ENCODE measurements around the gene NVL. TPM values are rescaled to one million over a fixed set of nuclear protein-coding genes. Genes with fewer than 3 reads are reported as not detected.

Gene NVL
- total and polyA plus RNA-seq, 2 of the 8 experiments (the other 6 are each of a cell fraction or from before 2014, with no cell fraction given): 22.7 to 45.8 TPM

DNA sequence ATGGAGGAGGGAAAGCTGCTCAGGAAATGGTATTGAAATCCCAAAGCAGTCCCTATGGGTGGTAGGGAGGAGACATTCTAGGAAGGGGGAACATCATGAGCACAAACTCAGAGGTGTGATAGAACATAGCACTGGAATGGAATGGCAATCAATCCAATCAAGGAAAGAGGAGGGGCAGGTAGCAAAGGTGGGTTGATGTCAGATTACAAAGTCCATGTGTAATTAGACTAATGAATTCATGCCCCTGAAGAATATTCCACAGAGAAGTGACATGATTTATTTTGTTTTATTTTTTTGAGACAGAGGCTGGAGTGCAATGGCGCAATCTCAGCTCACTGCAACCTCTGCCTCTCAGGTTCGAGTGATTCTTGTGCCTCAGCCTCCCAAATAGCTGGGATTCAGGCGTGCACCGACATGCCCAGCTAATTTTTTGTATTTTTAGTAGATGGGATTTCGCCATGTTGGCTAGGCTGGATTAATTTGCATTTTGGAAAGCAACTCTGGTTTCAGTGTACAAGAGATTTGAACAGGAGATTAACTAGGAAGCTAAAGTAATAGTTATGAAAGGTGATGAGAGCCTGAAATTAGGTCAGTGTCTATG lies 110.9 kb downstream of the NVL start:
- FAIRE-seq: no peak
- Histone ChIP-seq H2AFZ (ENCODE audit: low read length) (no peak overlapping the region), H3K18ac (ENCODE audit: extremely low read depth, low read length) (no peak overlapping the region), H2BK12ac (ENCODE audit: low read depth, low read length) (no peak overlapping the region), H3K4me1 (replicated peaks in 1 of 4; ENCODE audit: control insufficient read depth in 3 of 4, insufficient read depth in 4 of 4, low read length in 3 of 4) (peaks cover 0 to 7% (median 2%) of the 10 kb centered on the region in 4 experiments; a peak in 2 of 7 replicates), H3K79me1 (ENCODE audit: low read depth, low read length) (no peaks in the 10 kb centered on the region), H3K27ac (ENCODE audit: low read depth, low read length) (no peak overlapping the region), H2BK120ac (replicated peaks; ENCODE audit: low read depth, low read length) (no peak overlapping the region), H2BK15ac (ENCODE audit: low read length) (no peak overlapping the region), H2BK20ac (ENCODE audit: low read length) (no peak overlapping the region), H4K5ac (ENCODE audit: insufficient read length, low read depth, low read length) (no peak overlapping the region), H3K4me3 (ENCODE audit: extremely low read depth in 1 of 4, insufficient read depth in 2 of 4, low read depth in 3 of 4, low read length in 4 of 4) (no peak overlapping the region), H3K4ac (replicated peaks; ENCODE audit: insufficient read length, low read depth, low read length) (no peak overlapping the region), H3K56ac (replicated peaks; ENCODE audit: insufficient read length, low read depth, low read length) (no peak overlapping the region), H3K23me2 (ENCODE audit: low read depth, low read length) (no peaks in the 10 kb centered on the region), H3K23ac (ENCODE audit: insufficient read length) (no peak overlapping the region), H4K8ac (ENCODE audit: extremely low read depth, insufficient read depth, low read length) (no peak overlapping the region), H2AK5ac (ENCODE audit: low read depth, low read length) (no peak overlapping the region), H3K14ac (ENCODE audit: insufficient read length) (no peak overlapping the region), H3K36me3 (ENCODE audit: control insufficient read depth in 2 of 4, insufficient read depth in 4 of 4, low read length in 3 of 4) (no peaks in the 10 kb centered on the region), H3K4me2 (ENCODE audit: insufficient read depth in 1 of 2, low read depth in 2 of 2, low read length in 2 of 2) (no peak overlapping the region), H4K91ac (replicated peaks; ENCODE audit: insufficient read length, low read length) (no peak overlapping the region), H3K27me3 (replicated peaks in 1 of 4; ENCODE audit: control insufficient read depth in 3 of 4, extremely low read depth in 1 of 4, insufficient read depth in 3 of 4, low read length in 3 of 4) (no peaks in the 10 kb centered on the region), H3K9me3 (ENCODE audit: insufficient read depth in 2 of 2, low read depth in 1 of 2, low read length in 1 of 2) (no peaks in the 10 kb centered on the region; a peak in 1 of 4 replicates), H3K79me2 (ENCODE audit: control insufficient read depth in 1 of 2, insufficient read depth in 2 of 2, low read length in 2 of 2) (no peaks in the 10 kb centered on the region), H4K20me1 (replicated peaks in 1 of 2; ENCODE audit: control insufficient read depth in 1 of 2, insufficient read depth in 2 of 2, low read length in 2 of 2) (no peaks in the 10 kb centered on the region), H3K9ac (replicated peaks in 1 of 4; ENCODE audit: extremely low read depth in 1 of 4, low read depth in 3 of 4, low read length in 3 of 4) (no peak overlapping the region), H2BK5ac (ENCODE audit: low read depth, low read length) (no peak overlapping the region)
- ChIA-PET CTCF (ENCODE audit: partially characterized antibody) (interaction anchor here (1.0 kb wide), 1 partner anchor 15 kb away, joined by 4 read pairs; no protein-coding TSS in a partner anchor), POLR2A (ENCODE audit: partially characterized antibody) (interaction anchor here (1.3 to 1.4 kb wide), 2 partner anchors 17 to 19 kb away, joined by 3 to 4 read pairs; no protein-coding TSS in a partner anchor)
- DNase-seq (ENCODE audit: low read depth in 1 of 2, low spot score in 2 of 2): no peak
- 89% methylated on average over 5 of the region's 5 CpGs; no CpG with 5 or more reads in 1 of the 2 experiments for WGBS, 2 experiments (ENCODE audit: extremely low coverage in 1 of 2, insufficient coverage in 1 of 2, insufficient read length in 1 of 2, insufficient replicate concordance in 2 of 2, low coverage in 1 of 2, low lambda C conversion rate in 2 of 2, missing lambda C conversion rate in 1 of 2)
- TF ChIP-seq POU5F1 (IDR thresholded peaks at IDR 0.05; ENCODE audit: low read depth, low read length): no peak
- TF ChIP-seq CBX5 (IDR thresholded peaks at IDR 0.05; ENCODE audit: low read depth, low read length): no peak
- no peak for TF ChIP-seq CREB1 (IDR thresholded peaks at IDR 0.05)
- no peak for TF ChIP-seq RXRA (IDR thresholded peaks at IDR 0.05; ENCODE audit: insufficient read depth, low read depth, low read length)
- TF ChIP-seq SIN3A (conservative IDR thresholded peaks at IDR 0.05 in 1 of 2, IDR thresholded peaks at IDR 0.05 in 1 of 2; ENCODE audit: low read depth in 1 of 2, low read length in 2 of 2): no peak
- no peak for TF ChIP-seq SIRT6 (IDR thresholded peaks at IDR 0.05; ENCODE audit: low read length)
- no peak for TF ChIP-seq POLR2A (IDR thresholded peaks at IDR 0.05; ENCODE audit: control extremely low read depth in 1 of 2, low read depth in 2 of 2, low read length in 2 of 2)
- no peak for TF ChIP-seq MAFK (IDR thresholded peaks at IDR 0.05; ENCODE audit: low read depth, low read length)
- TF ChIP-seq, protein P1, sequence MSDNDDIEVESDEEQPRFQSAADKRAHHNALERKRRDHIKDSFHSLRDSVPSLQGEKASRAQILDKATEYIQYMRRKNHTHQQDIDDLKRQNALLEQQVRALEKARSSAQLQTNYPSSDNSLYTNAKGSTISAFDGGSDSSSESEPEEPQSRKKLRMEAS (IDR thresholded peaks at IDR 0.05): no peak
- TF ChIP-seq NRF1 (IDR thresholded peaks at IDR 0.05; ENCODE audit: low read depth, low read length): no peak
- TF ChIP-seq TAF7 (optimal IDR thresholded peaks at IDR 0.05; ENCODE audit: borderline replicate concordance, low read depth, low read length): no peak
- no peak for TF ChIP-seq BRCA1 (IDR thresholded peaks at IDR 0.05; ENCODE audit: low read depth, low read length)
- no peak for TF ChIP-seq CHD1 (IDR thresholded peaks at IDR 0.05; ENCODE audit: low read depth, low read length)
- TF ChIP-seq EP300 (IDR thresholded peaks at IDR 0.05; ENCODE audit: borderline replicate concordance in 1 of 2, low read depth in 2 of 2, low read length in 2 of 2): no peak

Measured in H1 (cell line).